H1 (cell line): ENCODE results near the gene HSPBP1. TPM values are rescaled to one million over a fixed set of nuclear protein-coding genes. Genes with fewer than 3 reads are reported as not detected.

Experiments used
- CHD7 ChIP-seq: fragments of 300-600 bp; sonication (generic); IDR thresholded peaks from 2 replicates; pipeline ENCODE4 v1.7.1; 2012; ENCODE audit warnings: low read length, moderate library complexity, mild to moderate bottlenecking, inconsistent platforms; ENCODE audit not compliant: insufficient replicate concordance
- polyA plus RNA-seq, 7 experiments: library from polyadenylated mRNA; depleted of rRNA in 3 of 7; stranded (reverse) in 5 of 7; unstranded in 2 of 7; fragments of >200 nt in 5 of 7; fragments of 200-250 nt in 2 of 7; gene quantifications; 1 replicate in 5 of 7; 2 replicates in 1 of 7; 4 replicates in 1 of 7; pipeline versions ENCODE4 v1.2.1 to v1.2.3, GENCODE V29; 2011 to 2013; ENCODE audit warnings: missing spikeins in 2 of 7, mixed read lengths in 2 of 7
- total RNA-seq: library from RNA; stranded (reverse); fragmentation: NEBNext Ultra II Directional; extraction: Animal tissue kit (Norgen Biotek cat#: 25700); gene quantifications from 2 replicates; pipeline ENCODE4 v1.2.1, GENCODE V29; 2021

HSPBP1 gene
- total and polyA plus RNA-seq, 2 of the 8 experiments (the other 6 are each of a cell fraction or from before 2014, with no cell fraction given): 63.4 to 100 TPM

GRCh38 chr19:55223291-55224037, 56.4 kb downstream of the HSPBP1 start (continued):
- no peak for TF ChIP-seq CHD7
- TF ChIP-seq, all 59 proteins: peak for 0
